ENCODE measurements around the gene CARS1. TPM values are rescaled to one million over a fixed set of nuclear protein-coding genes. Genes with fewer than 3 reads are reported as not detected.

The CARS1 gene
- total RNA-seq = 35.5 and 44.1 TPM in 2 replicates

DNA sequence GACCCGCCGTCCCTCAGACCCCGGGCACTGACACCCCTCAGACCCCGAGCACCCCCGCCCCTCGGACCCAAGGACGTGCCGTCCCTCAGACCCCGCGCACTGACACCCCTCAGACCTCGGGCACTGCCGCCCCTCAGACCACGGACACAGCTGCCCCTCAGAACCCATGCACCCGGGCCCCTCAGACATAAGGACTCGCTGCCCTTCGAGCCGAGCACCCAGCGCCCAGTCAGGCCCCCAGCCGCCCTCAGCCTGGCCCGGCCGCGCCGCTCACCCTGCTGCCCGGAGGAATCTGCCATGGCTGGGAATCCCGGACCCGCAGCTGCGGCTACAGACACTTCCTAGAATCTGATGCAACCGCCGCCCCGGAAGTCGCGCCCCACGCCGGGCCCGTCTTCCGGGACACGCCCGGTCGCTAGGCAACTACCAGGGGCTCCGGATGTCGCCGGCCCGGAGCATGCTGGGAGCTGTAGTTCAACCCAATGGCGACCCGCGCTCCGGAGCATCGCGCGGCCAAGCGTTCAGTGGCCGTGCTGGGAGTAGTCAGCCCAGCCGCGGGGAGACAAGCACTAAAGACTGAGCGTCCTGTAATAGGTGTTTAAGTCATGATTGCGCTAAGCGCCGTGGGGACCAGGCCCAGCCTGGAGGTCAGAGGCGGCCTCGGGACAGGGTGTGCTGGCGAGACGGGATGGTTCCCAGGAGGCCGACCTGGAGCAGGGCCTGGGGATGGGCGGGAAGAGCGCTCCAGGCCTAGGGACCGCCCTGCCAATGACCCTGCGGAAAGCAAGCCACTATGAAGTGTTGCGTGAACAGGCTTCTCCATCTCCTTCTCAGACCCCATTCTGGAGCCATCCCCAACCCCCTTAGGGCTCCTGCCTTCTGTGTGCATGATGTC lies at the start of gene CARS1:
Gene CARS1 (minus strand): TSS at position 355 of the 895 bp plus-strand sequence. CDS start 56 bp downstream, at position 299.

DNA sequence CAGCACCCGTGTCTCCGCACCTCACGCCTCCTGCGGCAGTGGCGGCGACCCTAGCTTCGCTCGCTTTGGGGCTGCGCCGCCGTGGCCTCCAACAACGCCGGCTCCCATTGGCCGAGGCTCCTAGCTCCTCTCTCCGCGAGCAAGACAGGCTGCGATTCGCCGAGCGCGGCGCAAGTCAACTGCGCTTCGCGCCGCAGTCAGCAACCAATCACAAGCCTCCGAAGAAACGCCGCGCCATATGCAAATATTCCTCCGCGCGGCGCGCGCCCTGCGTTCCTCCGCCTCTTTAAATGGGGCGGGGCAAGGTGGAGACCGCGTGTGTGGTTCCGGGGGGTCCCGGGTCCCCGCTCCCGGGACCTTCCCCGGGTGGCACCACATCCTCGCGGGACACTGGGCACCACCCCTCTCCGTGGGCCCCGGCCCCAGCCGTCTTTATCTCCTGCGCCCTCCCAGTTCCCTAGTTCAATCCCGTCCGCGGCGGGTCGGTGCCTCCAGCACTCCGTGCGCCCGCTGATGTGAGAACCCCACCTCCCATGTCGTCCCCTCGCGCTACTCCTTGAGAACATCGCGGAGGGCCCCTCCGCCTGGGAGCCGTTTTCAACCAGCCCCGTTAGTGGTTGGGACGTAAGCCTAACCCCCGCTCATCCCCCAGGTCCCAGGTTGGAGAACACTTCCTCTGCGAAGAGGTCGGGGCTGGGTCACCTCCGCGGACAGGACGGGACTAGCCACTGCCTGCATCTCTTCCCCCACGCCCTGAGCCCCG lies 64.8 kb downstream of the CARS1 start, which contains the start of gene NAP1L4:
Gene NAP1L4 (minus strand): TSS at position 96 of the 763 bp plus-strand sequence. CDS start 13,109 bp downstream, outside the sequence.

Other genes starting within 250 kb of the CARS1 start
- 16.0 and 62.6 TPM in 2 replicates for gene CDKN1C, start 171.6 kb downstream of the CARS1 start, total RNA-seq
- gene PHLDA2, start 128.0 kb downstream of the CARS1 start, total RNA-seq = 1.8 and 2.8 TPM in 2 replicates
- gene NAP1L4, start 65.1 kb downstream of the CARS1 start, total RNA-seq = 152 and 237 TPM in 2 replicates
- gene OSBPL5, start 107.9 kb upstream of the CARS1 start, total RNA-seq = 34.2 and 56.3 TPM in 2 replicates
- gene MRGPRG, start 161.4 kb upstream of the CARS1 start, total RNA-seq = not detected in 2 replicates
- gene MRGPRE, start 175.0 kb upstream of the CARS1 start, total RNA-seq = not detected in 2 replicates